Common myeloid progenitor, CD34-positive (primary cell): ENCODE results near the gene ANKRD28.

Experiments used
- CTCF ChIA-PET: fragments of 350-600 bp; sonication (Branson Sonifier 250); formaldehyde crosslinking; loops from one replicate; lab custom pipeline; 2021; ENCODE audit warnings: antibody characterized with exemption; lab: Charles Lee
- POLR2A ChIA-PET: fragments of 350-600 bp; sonication (Branson Sonifier 250); formaldehyde crosslinking; loops from one replicate; lab custom pipeline; 2021; ENCODE audit warnings: antibody characterized with exemption; lab: Charles Lee
- DNase-seq, 3 donors: peaks; one replicate each; pipeline versions ENCODE4 v3.0.0 to v3.0.0-alpha.2; 2013
- H3K27ac ChIP-seq, 2 experiments: 1 replicate in 1 of 2; 2 replicates in 1 of 2; pipeline ENCODE4 v1.7.0; 2013; ENCODE audit warnings: inconsistent platforms in 2 of 2, low read length in 2 of 2, mild to moderate bottlenecking in 2 of 2, low read depth in 1 of 2, moderate library complexity in 1 of 2; ENCODE audit not compliant: severe bottlenecking in 2 of 2, insufficient read depth in 1 of 2, poor library complexity in 1 of 2
- H3K27me3 ChIP-seq, 5 experiments: replicated peaks in 2 of 5; 1 replicate in 3 of 5; 2 replicates in 2 of 5; pipeline versions ENCODE4 v1.6.1 to v1.7.0; 2013; ENCODE audit warnings: low read length in 4 of 5, mild to moderate bottlenecking in 2 of 5, moderate library complexity in 2 of 5, inconsistent platforms in 1 of 5; ENCODE audit not compliant: insufficient read depth in 5 of 5, control insufficient read depth in 4 of 5
- H3K36me3 ChIP-seq, 4 experiments: 1 replicate in 2 of 4; 2 replicates in 2 of 4; pipeline versions ENCODE4 v1.6.1 to v1.7.0; 2013; ENCODE audit warnings: low read length in 3 of 4, control low read depth in 1 of 4, mild to moderate bottlenecking in 1 of 4; ENCODE audit not compliant: control insufficient read depth in 4 of 4, insufficient read depth in 4 of 4
- H3K4me1 ChIP-seq, 4 experiments: 1 replicate in 3 of 4; 2 replicates in 1 of 4; pipeline versions ENCODE4 v1.6.1 to v1.7.1; 2013; ENCODE audit warnings: low read length in 3 of 4, mild to moderate bottlenecking in 3 of 4, control low read depth in 1 of 4, inconsistent platforms in 1 of 4, moderate library complexity in 1 of 4; ENCODE audit not compliant: control insufficient read depth in 4 of 4, insufficient read depth in 4 of 4; ENCODE audit errors: control extremely low read depth in 1 of 4
- H3K4me3 ChIP-seq, 7 experiments: 1 replicate in 4 of 7; 2 replicates in 3 of 7; pipeline versions ENCODE4 v1.5.1 to v1.7.0; 2013; ENCODE audit warnings: mild to moderate bottlenecking in 7 of 7, low read length in 6 of 7, moderate library complexity in 6 of 7, inconsistent platforms in 2 of 7, low read depth in 2 of 7, control low read depth in 1 of 7; ENCODE audit not compliant: insufficient read depth in 4 of 7, control insufficient read depth in 1 of 7; ENCODE audit errors: extremely low read depth in 1 of 7
- H3K9me3 ChIP-seq, 5 experiments: 1 replicate in 4 of 5; 2 replicates in 1 of 5; pipeline versions ENCODE4 v1.6.1 to v1.7.1; 2013; ENCODE audit warnings: low read length in 4 of 5, mild to moderate bottlenecking in 2 of 5, inconsistent platforms in 1 of 5, low read depth in 1 of 5, moderate library complexity in 1 of 5; ENCODE audit not compliant: control insufficient read depth in 4 of 5, insufficient read depth in 2 of 5; ENCODE audit errors: control extremely low read depth in 1 of 5
- WGBS: methylation state at CpG from one replicate; pipeline ENCODE4 v1.1.5; 2013; ENCODE audit not compliant: insufficient coverage; 5-methylcytosine and 5-hydroxymethylcytosine counted together

Gene ANKRD28

GRCh38 chr3:15713364-15713763 is 84.4 kb downstream of the ANKRD28 start:
- H3K27ac ChIP-seq, result no peak overlapping the region
- WGBS, result 97% methylated on average over 4 of the region's 5 CpGs
- H3K9me3 ChIP-seq, result no peaks in the 10 kb centered on the region
- ChIA-PET CTCF (interaction anchor here (0.6 to 1.4 kb wide), 3 partner anchors 9 to 1291 kb away, joined by 3 to 5 read pairs (median 3); no protein-coding TSS in a partner anchor), POLR2A (no interaction called here)
- peaks cover 26 to 85% (median 54%) of the 10 kb centered on the region in 4 experiments for H3K36me3 ChIP-seq
- DNase-seq, result no peak
- no peak overlapping the region for H3K4me3 ChIP-seq
- H3K4me1 ChIP-seq, result peaks cover 3 to 12% (median 8%) of the 10 kb centered on the region in 4 experiments
- H3K27me3 ChIP-seq, result no peaks in the 10 kb centered on the region

GRCh38 chr3:15711281-15711680 is 86.5 kb downstream of the ANKRD28 start:
- CTCF ChIA-PET, result interaction anchor here (1.0 kb wide), 1 partner anchor 18 kb away, joined by 3 read pairs; no protein-coding TSS in a partner anchor
- H3K27ac ChIP-seq, result no peak overlapping the region
- no peaks in the 10 kb centered on the region for H3K27me3 ChIP-seq
- peaks cover 38 to 84% (median 58%) of the 10 kb centered on the region in 4 experiments for H3K36me3 ChIP-seq
- POLR2A ChIA-PET, result interaction anchor here (0.6 kb wide), 1 partner anchor 64 kb away, joined by 3 read pairs; no protein-coding TSS in a partner anchor
- no peak overlapping the region for H3K4me3 ChIP-seq
- DNase-seq, result no peak
- peaks cover 0 to 4% (median 0%) of the 10 kb centered on the region in 5 experiments for H3K9me3 ChIP-seq
- peaks cover 3 to 12% (median 8%) of the 10 kb centered on the region in 4 experiments for H3K4me1 ChIP-seq

GRCh38 chr3:15708882-15709677 is 88.7 kb downstream of the ANKRD28 start:
- peaks cover 0 to 4% (median 0%) of the 10 kb centered on the region in 5 experiments for H3K9me3 ChIP-seq
- peaks cover 0 to 7% (median 4%) of the 10 kb centered on the region in 4 experiments for H3K4me1 ChIP-seq
- no peak overlapping the region for H3K27ac ChIP-seq
- peaks cover 41 to 86% (median 60%) of the 10 kb centered on the region in 4 experiments for H3K36me3 ChIP-seq
- no peak overlapping the region for H3K4me3 ChIP-seq
- ChIA-PET CTCF (no interaction called here), POLR2A (no interaction called here)
- no peaks in the 10 kb centered on the region for H3K27me3 ChIP-seq
- WGBS, result 80% methylated on average over 1 of the region's 1 CpG
- DNase-seq, result peak in 2 of 3 donors; percentile 10 to 28

- Histone ChIP-seq H3K9me3 (peaks cover 0 to 4% (median 0%) of the 10 kb centered on the region in 5 experiments), H3K4me3 (no peak overlapping the region), H3K27ac (no peak overlapping the region), H3K27me3 (no peaks in the 10 kb centered on the region), H3K4me1 (peaks cover 0 to 7% (median 4%) of the 10 kb centered on the region in 4 experiments), H3K36me3 (peaks cover 37 to 83% (median 58%) of the 10 kb centered on the region in 4 experiments)
- ChIA-PET CTCF (no interaction called here), POLR2A (no interaction called here)
- DNase-seq, result no peak
- no CpG with 5 or more reads among the region's 1 CpG for WGBS
Observed at GRCh38 chr3:15707779-15708178, 90.0 kb downstream of the ANKRD28 start.

GRCh38 chr3:15703346-15703745 is 94.4 kb downstream of the ANKRD28 start:
- Histone ChIP-seq H3K9me3 (peaks cover 0 to 4% (median 0%) of the 10 kb centered on the region in 5 experiments), H3K27me3 (no peaks in the 10 kb centered on the region), H3K4me3 (no peak overlapping the region), H3K36me3 (peaks cover 19 to 61% (median 31%) of the 10 kb centered on the region in 4 experiments), H3K4me1 (no peaks in the 10 kb centered on the region), H3K27ac (no peak overlapping the region)
- DNase-seq, result no peak
- no CpG with 5 or more reads among the region's 2 CpGs for WGBS
- CTCF ChIA-PET, result interaction anchor here (0.6 to 1.4 kb wide), 2 partner anchors 9 to 16 kb away, joined by 3 read pairs; no protein-coding TSS in a partner anchor
- POLR2A ChIA-PET, result no interaction called here

- no peak overlapping the region for H3K27ac ChIP-seq
- ChIA-PET CTCF (no interaction called here), POLR2A (no interaction called here)
- H3K36me3 ChIP-seq, result peaks cover 27 to 70% (median 44%) of the 10 kb centered on the region in 4 experiments
- no peak overlapping the region for H3K4me3 ChIP-seq
- no peak for DNase-seq
- no peaks in the 10 kb centered on the region for H3K27me3 ChIP-seq
- no peaks in the 10 kb centered on the region for H3K9me3 ChIP-seq
- 100% methylated on average over 1 of the region's 1 CpG for WGBS
- peaks cover 0 to 7% (median 3%) of the 10 kb centered on the region in 4 experiments for H3K4me1 ChIP-seq
Observed at GRCh38 chr3:15694628-15695027, 103.2 kb downstream of the ANKRD28 start.

- Histone ChIP-seq H3K4me3 (no peak overlapping the region), H3K27me3 (no peaks in the 10 kb centered on the region), H3K9me3 (no peaks in the 10 kb centered on the region), H3K4me1 (peaks cover 0 to 7% (median 3%) of the 10 kb centered on the region in 4 experiments), H3K27ac (no peak overlapping the region), H3K36me3 (peaks cover 38 to 82% (median 55%) of the 10 kb centered on the region in 4 experiments)
- WGBS, result no CpG with 5 or more reads among the region's 1 CpG
- peak in 2 of 3 donors; percentile 28 to 33 for DNase-seq
- POLR2A ChIA-PET, result no interaction called here
- CTCF ChIA-PET, result interaction anchor here (0.7 to 1.4 kb wide), 2 partner anchors 18 to 23 kb away, joined by 3 read pairs; no protein-coding TSS in a partner anchor
Observed at GRCh38 chr3:15693355-15693754, 104.4 kb downstream of the ANKRD28 start.
